ENCODE measurements around the gene CTNNA3.
A peak's percentile ranks its signal among the peaks of the same experiment; 100 is the strongest.
"Not testable (repeated sequence)": the region's sequence is repeated elsewhere in the genome, so short reads cannot be mapped to it uniquely, and the experiment has no call there.

CTNNA3 gene

GRCh38 chr10:67230680-67231500 is 465.1 kb downstream of the CTNNA3 start:
- peak; percentile 8 for DNase-seq

GRCh38 chr10:67225226-67225625 is 470.8 kb downstream of the CTNNA3 start:
- no peak for DNase-seq

GRCh38 chr10:67224553-67224952 is 471.4 kb downstream of the CTNNA3 start:
- DNase-seq: no peak

GRCh38 chr10:67222934-67223333 is 473.1 kb downstream of the CTNNA3 start:
- DNase-seq: no peak

- DNase-seq: no peak
Observed at GRCh38 chr10:67221939-67222494, 474.0 kb downstream of the CTNNA3 start.

- DNase-seq: peak; percentile 3
Observed at GRCh38 chr10:67211680-67212079, 484.3 kb downstream of the CTNNA3 start.

GRCh38 chr10:67207923-67208322 is 488.1 kb downstream of the CTNNA3 start:
- DNase-seq: not testable (repeated sequence)

GRCh38 chr10:67200913-67201564 is 495.0 kb downstream of the CTNNA3 start:
- no peak for DNase-seq

- DNase-seq: no peak
Observed at GRCh38 chr10:67175354-67175753, 520.6 kb downstream of the CTNNA3 start.

GRCh38 chr10:67173787-67174186 is 522.2 kb downstream of the CTNNA3 start:
- no peak for DNase-seq

- no peak for DNase-seq
Observed at GRCh38 chr10:67171970-67172369, 524.0 kb downstream of the CTNNA3 start.

- no peak for DNase-seq
Observed at GRCh38 chr10:67156239-67156638, 539.8 kb downstream of the CTNNA3 start.

GRCh38 chr10:67151471-67151870 is 544.5 kb downstream of the CTNNA3 start:
- DNase-seq: no peak

GRCh38 chr10:67144530-67144929 is 551.5 kb downstream of the CTNNA3 start:
- no peak for DNase-seq

- no peak for DNase-seq
Observed at GRCh38 chr10:67141300-67141699, 554.7 kb downstream of the CTNNA3 start.

- no peak for DNase-seq
Observed at GRCh38 chr10:67140641-67141040, 555.4 kb downstream of the CTNNA3 start.

GRCh38 chr10:67127441-67127840 is 568.6 kb downstream of the CTNNA3 start:
- no peak for DNase-seq

- no peak for DNase-seq
Observed at GRCh38 chr10:67119651-67120050, 576.3 kb downstream of the CTNNA3 start.

GRCh38 chr10:67115972-67116371 is 580.0 kb downstream of the CTNNA3 start:
- DNase-seq: no peak

- DNase-seq: peak; percentile 46
Observed at GRCh38 chr10:67114945-67115344, 581.0 kb downstream of the CTNNA3 start.

GRCh38 chr10:67112765-67113164 is 583.2 kb downstream of the CTNNA3 start:
- DNase-seq: no peak

GRCh38 chr10:67110286-67110685 is 585.7 kb downstream of the CTNNA3 start:
- DNase-seq: no peak

GRCh38 chr10:67107670-67108069 is 588.3 kb downstream of the CTNNA3 start:
- no peak for DNase-seq

- DNase-seq: no peak
Observed at GRCh38 chr10:67100951-67101350, 595.0 kb downstream of the CTNNA3 start.
